IPS-18a (cell line): Measurements from ENCODE around the gene OSBPL10.

Experiments used
- H3K27ac ChIP-seq: one replicate; pipeline ENCODE4 v1.5.1; 2013; ENCODE audit warnings: low read length
- H3K27me3 ChIP-seq: one replicate; pipeline ENCODE4 v1.6.1; 2013; ENCODE audit warnings: mild to moderate bottlenecking, low read length; ENCODE audit not compliant: control insufficient read depth, insufficient read depth
- H3K36me3 ChIP-seq: one replicate; pipeline ENCODE4 v1.6.1; 2013; ENCODE audit warnings: low read depth, low read length; ENCODE audit not compliant: control insufficient read depth
- H3K4me1 ChIP-seq: one replicate; pipeline ENCODE4 v1.6.1; 2013; ENCODE audit warnings: low read depth, low read length; ENCODE audit not compliant: control insufficient read depth
- H3K4me3 ChIP-seq: one replicate; pipeline ENCODE4 v1.5.1; 2013; ENCODE audit warnings: low read length
- H3K9ac ChIP-seq: one replicate; pipeline ENCODE4 v1.6.1; 2013; ENCODE audit warnings: mild to moderate bottlenecking, low read length, moderate library complexity
- H3K9me3 ChIP-seq: one replicate; pipeline ENCODE4 v1.6.1; 2013; ENCODE audit warnings: low read depth, low read length; ENCODE audit not compliant: control insufficient read depth

OSBPL10 gene

DNA sequence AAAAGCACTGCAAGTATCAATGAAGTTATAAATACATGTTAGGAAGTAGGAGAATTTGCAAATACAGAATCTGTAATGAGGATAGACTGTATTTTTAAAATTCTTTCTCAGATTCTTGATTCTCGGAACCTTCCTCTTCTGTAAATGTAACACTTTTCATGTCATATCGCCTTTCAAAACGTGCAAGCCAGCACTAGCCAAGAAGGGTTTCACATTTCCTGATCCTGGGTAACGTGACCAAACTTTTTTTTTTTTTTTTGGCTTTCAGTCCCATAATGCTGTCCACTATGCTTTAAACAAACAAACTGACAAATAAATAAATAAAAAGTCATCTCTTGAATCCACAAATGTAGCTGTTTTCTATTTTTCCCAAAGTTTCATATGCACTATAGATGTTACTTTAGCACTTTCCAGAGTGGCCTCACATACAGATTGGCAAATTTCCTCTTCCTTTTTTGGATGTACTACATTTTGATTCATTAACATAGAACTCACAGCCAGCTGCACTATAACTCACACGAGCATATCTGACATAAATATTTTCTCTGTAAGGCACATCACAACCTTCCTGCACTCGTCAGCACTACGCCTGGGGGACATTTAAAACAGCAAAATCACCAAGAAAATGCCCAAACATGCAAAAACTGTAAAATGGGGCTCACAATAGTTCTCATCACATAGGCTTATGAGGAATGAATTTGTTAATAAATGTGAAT, 208.1 kb downstream of the OSBPL10 start:
- no peaks in the 10 kb centered on the region for H3K27me3 ChIP-seq
- H3K36me3 ChIP-seq: no peaks in the 10 kb centered on the region
- H3K9ac ChIP-seq: no peak overlapping the region
- no peak overlapping the region for H3K4me3 ChIP-seq
- no peaks in the 10 kb centered on the region for H3K9me3 ChIP-seq
- H3K27ac ChIP-seq: no peak overlapping the region
- H3K4me1 ChIP-seq: no peaks in the 10 kb centered on the region

DNA sequence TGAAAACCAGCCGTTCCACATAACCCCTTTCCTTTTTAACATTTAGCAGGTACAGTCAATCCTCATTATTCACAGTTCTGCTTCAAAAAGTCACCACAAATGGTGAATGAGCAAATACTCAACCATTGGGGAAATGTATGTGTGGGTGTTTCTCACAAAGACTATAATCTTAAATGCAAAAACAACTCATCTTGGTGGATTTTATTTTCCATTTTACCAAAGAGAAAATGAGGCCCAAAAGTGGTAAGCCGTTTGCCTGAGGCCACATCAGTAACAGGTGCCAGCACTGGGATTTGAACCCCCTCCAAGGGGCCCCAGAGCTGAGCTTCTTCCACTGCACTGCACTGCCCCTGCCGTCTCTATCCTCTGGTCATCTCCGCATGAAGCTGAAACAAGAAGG, 208.8 kb downstream of the OSBPL10 start:
- no peak overlapping the region for H3K27ac ChIP-seq
- H3K9me3 ChIP-seq: no peaks in the 10 kb centered on the region
- H3K27me3 ChIP-seq: no peaks in the 10 kb centered on the region
- no peaks in the 10 kb centered on the region for H3K4me1 ChIP-seq
- H3K4me3 ChIP-seq: no peak overlapping the region
- no peak overlapping the region for H3K9ac ChIP-seq
- H3K36me3 ChIP-seq: no peaks in the 10 kb centered on the region

DNA sequence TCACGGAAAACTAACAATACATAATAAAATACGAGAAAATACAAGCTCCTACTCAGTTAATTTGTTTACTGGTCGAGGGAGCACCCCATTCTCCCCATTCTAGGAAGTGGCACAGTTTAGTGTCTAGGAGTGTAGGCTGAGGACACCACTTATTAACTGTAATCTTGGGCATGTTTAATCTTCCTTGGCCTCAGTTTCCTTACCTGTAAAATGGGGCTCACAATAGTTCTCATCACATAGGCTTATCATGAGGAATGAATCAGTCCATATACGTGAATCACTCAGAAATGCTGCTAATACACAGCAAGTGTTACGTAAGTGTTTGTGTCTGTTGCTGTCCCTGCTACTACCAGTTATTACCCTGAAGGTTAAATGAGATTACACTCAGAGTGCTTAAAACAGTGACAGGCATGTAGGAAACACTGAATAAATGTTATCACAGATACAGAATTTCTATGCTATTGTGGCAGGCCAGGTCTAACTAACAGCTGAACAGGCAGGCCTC, 210.2 kb downstream of the OSBPL10 start:
- Histone ChIP-seq H3K9ac (no peak overlapping the region), H3K27me3 (no peaks in the 10 kb centered on the region), H3K36me3 (no peaks in the 10 kb centered on the region), H3K27ac (no peak overlapping the region), H3K4me3 (no peak overlapping the region), H3K9me3 (no peaks in the 10 kb centered on the region), H3K4me1 (no peaks in the 10 kb centered on the region)

DNA sequence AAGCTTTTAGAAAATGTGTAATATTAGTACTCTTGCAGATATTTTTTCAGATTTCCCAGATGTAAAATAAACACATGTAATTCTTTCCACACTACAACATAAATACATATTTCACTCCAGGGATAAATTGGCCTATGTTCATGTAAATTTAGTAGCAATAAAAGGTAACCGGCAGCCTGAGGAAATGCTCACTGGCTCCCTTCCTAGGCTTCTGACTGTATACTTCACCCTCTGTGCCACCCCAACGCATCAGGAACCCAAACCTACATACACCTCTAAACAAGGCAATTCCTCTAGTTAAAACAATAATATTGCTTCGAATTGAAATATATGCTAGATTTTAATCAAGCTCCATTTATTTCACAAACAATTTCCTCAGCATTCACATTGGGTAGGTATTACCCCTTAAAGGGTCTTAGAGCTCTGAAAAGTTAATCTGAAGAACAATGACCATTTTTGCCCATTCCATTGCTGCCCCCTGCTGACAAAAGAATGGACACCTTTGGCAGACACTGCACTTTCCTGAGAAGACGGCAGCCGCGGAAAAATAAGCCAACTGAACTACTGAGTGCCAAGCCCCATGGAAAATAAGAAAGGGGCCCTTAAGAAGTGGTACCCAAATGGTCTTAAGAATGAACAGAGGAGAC, 212.5 kb downstream of the OSBPL10 start:
- Histone ChIP-seq H3K9me3 (no peaks in the 10 kb centered on the region), H3K36me3 (no peaks in the 10 kb centered on the region), H3K27me3 (no peaks in the 10 kb centered on the region), H3K4me3 (no peak overlapping the region), H3K4me1 (no peaks in the 10 kb centered on the region), H3K9ac (no peak overlapping the region), H3K27ac (no peak overlapping the region)

DNA sequence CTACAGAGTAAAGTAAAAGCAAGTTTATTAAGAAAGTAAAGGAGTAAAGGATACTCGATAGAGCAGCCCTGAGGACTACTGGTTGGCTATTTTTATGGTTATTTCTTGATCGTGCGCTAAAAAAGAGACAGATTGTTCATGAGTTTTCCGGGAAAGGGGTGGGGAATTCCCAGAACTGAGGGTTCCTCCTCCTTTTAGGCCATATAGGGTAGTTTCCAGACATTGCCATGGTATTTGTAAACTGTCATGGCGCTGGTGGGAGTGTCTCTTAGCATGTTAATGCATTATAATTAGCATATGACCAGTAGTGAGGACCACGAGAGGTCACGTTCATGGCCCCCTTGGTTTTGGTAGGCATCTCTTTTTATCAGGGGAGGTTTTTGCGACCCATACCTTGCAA, 213.1 kb downstream of the OSBPL10 start:
- no peak overlapping the region for H3K4me3 ChIP-seq
- H3K4me1 ChIP-seq: no peaks in the 10 kb centered on the region
- no peaks in the 10 kb centered on the region for H3K9me3 ChIP-seq
- no peaks in the 10 kb centered on the region for H3K27me3 ChIP-seq
- no peaks in the 10 kb centered on the region for H3K36me3 ChIP-seq
- no peak overlapping the region for H3K9ac ChIP-seq
- no peak overlapping the region for H3K27ac ChIP-seq

DNA sequence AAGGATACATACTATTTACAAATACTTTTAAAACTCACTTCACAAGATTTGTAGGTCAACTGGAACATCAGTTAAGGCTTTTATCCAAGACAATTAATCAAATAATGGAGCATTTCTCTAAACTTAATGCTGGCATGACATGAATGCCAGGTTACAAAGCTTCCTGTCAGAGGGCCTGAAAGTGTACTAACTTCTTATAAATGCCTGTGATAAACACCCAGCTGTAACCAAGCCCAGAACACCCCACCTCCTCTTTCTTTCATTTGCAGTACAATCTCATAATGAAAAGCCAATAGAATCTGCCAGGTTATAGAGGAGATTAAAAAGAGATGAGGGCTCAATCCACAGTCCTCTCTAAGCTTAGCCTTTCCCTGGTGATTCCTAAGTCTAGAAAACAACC, 214.4 kb downstream of the OSBPL10 start:
- no peaks in the 10 kb centered on the region for H3K36me3 ChIP-seq
- no peaks in the 10 kb centered on the region for H3K4me1 ChIP-seq
- no peak overlapping the region for H3K4me3 ChIP-seq
- H3K27ac ChIP-seq: no peak overlapping the region
- H3K27me3 ChIP-seq: no peaks in the 10 kb centered on the region
- H3K9me3 ChIP-seq: no peaks in the 10 kb centered on the region
- no peak overlapping the region for H3K9ac ChIP-seq

DNA sequence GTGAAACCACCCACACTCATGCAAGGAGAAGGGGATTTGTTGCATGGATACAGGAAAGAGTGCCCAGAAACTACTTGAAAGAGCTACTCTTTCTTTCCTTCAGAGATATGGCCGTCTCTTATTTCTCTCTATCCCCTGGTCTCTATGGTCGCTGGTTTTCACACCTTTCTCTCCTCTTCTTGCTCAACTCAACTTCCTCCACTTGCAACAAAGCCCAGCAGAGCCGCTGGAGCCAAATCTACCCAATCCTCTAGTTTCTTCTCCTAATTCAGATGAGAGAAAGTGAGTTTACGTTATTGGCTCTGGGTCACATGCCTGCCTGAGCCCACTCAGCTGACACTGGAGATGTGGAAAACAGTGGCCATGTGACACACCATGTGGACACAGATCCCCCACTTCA, 215.2 kb downstream of the OSBPL10 start:
- Histone ChIP-seq H3K4me3 (no peak overlapping the region), H3K9ac (no peak overlapping the region), H3K4me1 (no peaks in the 10 kb centered on the region), H3K27me3 (no peaks in the 10 kb centered on the region), H3K36me3 (no peaks in the 10 kb centered on the region), H3K27ac (no peak overlapping the region), H3K9me3 (no peaks in the 10 kb centered on the region)

DNA sequence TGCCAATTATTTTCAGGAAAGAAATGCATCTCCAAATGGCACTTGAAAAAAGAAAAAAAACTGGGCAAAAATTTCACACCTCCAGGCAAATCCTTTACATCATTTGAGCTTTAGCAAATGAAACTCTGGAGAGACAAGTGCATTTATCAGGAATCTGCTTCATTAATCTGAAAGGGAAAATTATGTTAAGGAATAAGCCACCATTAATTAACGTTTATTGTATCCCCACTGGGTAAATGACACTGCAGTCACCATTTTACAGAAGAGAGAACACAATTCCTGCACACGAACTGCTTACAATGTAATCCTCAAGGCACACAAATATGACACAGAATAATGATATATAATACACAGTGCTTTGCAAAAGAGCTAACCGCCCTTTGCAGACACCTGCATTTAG, 217.3 kb downstream of the OSBPL10 start:
- H3K27ac ChIP-seq: no peak overlapping the region
- H3K4me1 ChIP-seq: no peaks in the 10 kb centered on the region
- H3K4me3 ChIP-seq: no peak overlapping the region
- no peaks in the 10 kb centered on the region for H3K27me3 ChIP-seq
- H3K36me3 ChIP-seq: no peaks in the 10 kb centered on the region
- H3K9me3 ChIP-seq: no peaks in the 10 kb centered on the region
- H3K9ac ChIP-seq: no peak overlapping the region

DNA sequence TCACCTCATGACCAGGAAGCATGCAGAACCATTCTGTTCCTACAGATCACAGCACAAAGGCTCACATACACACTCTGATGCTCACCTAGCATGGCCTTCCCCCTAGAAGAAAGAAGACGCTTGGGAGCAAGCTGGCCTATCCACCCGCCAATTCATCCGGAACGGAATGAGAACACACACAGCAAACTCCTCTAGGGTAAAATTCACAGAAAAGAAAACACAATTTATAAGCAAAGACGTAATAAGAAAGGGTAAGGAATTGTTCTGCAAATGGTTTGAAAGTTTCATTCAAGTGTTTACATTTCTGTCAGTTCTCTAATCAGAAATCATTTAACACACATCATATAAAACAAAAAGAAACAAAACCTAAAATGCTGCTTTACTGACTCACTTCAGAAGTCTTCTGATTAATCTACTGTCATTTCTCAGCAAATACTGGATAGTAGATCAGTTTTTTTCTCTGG, 218.1 kb downstream of the OSBPL10 start:
- H3K9ac ChIP-seq: no peak overlapping the region
- H3K36me3 ChIP-seq: no peaks in the 10 kb centered on the region
- H3K9me3 ChIP-seq: peaks cover 3% of the 10 kb centered on the region
- no peaks in the 10 kb centered on the region for H3K4me1 ChIP-seq
- H3K27me3 ChIP-seq: no peaks in the 10 kb centered on the region
- H3K4me3 ChIP-seq: no peak overlapping the region
- no peak overlapping the region for H3K27ac ChIP-seq

DNA sequence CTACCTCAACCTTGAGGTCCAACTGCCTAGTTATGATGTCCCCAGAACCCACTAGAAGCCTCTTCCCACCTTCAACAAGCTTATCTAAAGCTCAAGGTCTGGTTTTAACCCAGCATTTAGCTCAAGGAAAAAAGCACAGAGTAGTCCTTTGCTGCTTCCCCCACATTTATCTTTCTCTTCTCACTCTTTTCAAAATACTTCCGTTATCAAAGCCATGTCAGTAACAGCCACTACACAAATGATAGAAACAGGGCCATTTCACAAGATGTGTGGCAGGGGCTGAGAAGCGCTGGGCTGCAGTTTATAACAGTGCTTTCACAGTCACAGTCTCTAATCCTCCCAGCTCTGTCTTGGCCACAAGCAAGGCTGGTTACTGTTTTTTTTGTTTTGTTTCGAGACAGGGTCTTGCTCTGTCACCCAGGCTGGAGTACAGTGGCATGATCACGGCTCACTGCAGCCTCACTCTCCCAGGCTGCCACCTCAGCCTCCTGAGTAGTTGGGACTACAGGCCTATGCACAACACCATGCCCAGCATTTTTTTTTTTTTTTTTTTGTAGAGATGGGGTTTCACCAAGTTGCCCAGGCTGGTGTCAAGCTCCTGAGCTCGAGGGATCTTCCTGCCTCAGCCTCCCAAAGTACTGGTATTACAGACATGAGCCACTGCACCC, 218.8 kb downstream of the OSBPL10 start:
- no peaks in the 10 kb centered on the region for H3K4me1 ChIP-seq
- H3K36me3 ChIP-seq: no peaks in the 10 kb centered on the region
- H3K27ac ChIP-seq: no peak overlapping the region

DNA sequence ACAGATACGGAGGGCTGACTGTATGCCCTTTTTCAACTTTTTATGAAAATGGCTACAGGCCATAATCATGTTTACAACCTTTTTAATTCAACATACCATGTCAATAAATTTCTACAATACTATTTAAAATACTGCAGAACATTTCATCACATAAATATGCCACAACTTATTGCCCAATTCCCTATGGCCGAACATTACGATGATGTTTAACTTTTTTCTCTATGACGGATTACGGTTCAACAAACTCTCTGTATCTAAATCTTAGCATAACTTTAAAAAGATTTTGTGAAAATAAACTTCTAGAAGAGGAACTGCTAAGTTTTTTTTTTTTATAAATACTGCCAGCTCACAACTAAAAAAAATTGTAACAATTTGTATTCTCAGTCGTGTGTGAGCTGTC, 220.4 kb downstream of the OSBPL10 start:
- H3K4me1 ChIP-seq: no peaks in the 10 kb centered on the region
- H3K9ac ChIP-seq: no peak overlapping the region
- no peaks in the 10 kb centered on the region for H3K27me3 ChIP-seq
- no peaks in the 10 kb centered on the region for H3K36me3 ChIP-seq
- no peak overlapping the region for H3K27ac ChIP-seq
- no peak overlapping the region for H3K4me3 ChIP-seq
- peaks cover 3% of the 10 kb centered on the region for H3K9me3 ChIP-seq

More for the DNA sequence above, 218.8 kb downstream of the OSBPL10 start:
- peaks cover 3% of the 10 kb centered on the region for H3K9me3 ChIP-seq
- no peaks in the 10 kb centered on the region for H3K27me3 ChIP-seq
- no peak overlapping the region for H3K4me3 ChIP-seq
- H3K9ac ChIP-seq: no peak overlapping the region
